ENCODE data around the gene CBX4. TPM values are rescaled to one million over a fixed set of nuclear protein-coding genes. Genes with fewer than 3 reads are reported as not detected.

CBX4 gene
- polyA plus RNA-seq, 1 of the 3 experiments (the other 2 are of a cell fraction), result 21.9 TPM

GRCh38 chr17:79800325-79801155, 38.7 kb downstream of the CBX4 start:
- H3K27me3 ChIP-seq (ENCODE audit: insufficient read depth), result peaks cover 19% of the 10 kb centered on the region; the same call in 1 of the 2 replicates
- CTCF ChIA-PET, result interaction anchor here (1.0 to 9.7 kb wide), 3 partner anchors 9 to 58 kb away, joined by 3 to 146 read pairs (median 29); no protein-coding TSS in a partner anchor
- H3K9me2 ChIP-seq, result no peaks in the 10 kb centered on the region
- H3K9me3 ChIP-seq, result no peaks in the 10 kb centered on the region
- H3K4me3 ChIP-seq (ENCODE audit: low read depth in 2 of 2, low read length in 1 of 2), result no peak overlapping the region
- H4K20me1 ChIP-seq (ENCODE audit: insufficient read depth), result peaks cover 5% of the 10 kb centered on the region; the same call in 1 of the 2 replicates
- TF ChIP-seq TEAD4 (IDR thresholded peaks at IDR 0.05; ENCODE audit: borderline replicate concordance, insufficient read depth), result no peak
- 0 out of 2 replicates have a peak, but pooled peaks have one; percentile 7 for TF ChIP-seq TCF12 (IDR thresholded peaks at IDR 0.05)
- POLR2A ChIA-PET, result no interaction called here
- no peaks in the 10 kb centered on the region for H3K36me3 ChIP-seq (replicated peaks in 1 of 2; ENCODE audit: control insufficient read depth in 1 of 2, insufficient read depth in 2 of 2, low read length in 1 of 2)
- peak; percentile 45 for DNase-seq
- no peak overlapping the region for H3K27ac ChIP-seq (ENCODE audit: low read depth in 2 of 2, low read length in 1 of 2)
- peaks cover 12 to 18% of the 10 kb centered on the region in 2 experiments; a peak in 3 of 4 replicates for H3K4me1 ChIP-seq (ENCODE audit: control insufficient read depth in 1 of 2, insufficient read depth in 2 of 2, low read depth in 1 of 2, low read length in 1 of 2)
- no peak overlapping the region for H2AFZ ChIP-seq (ENCODE audit: low read depth)
- 74% methylated on average over 41 of the region's 44 CpGs for WGBS (ENCODE audit: low lambda C conversion rate)
- H3K79me2 ChIP-seq (ENCODE audit: insufficient read depth), result peaks cover 12% of the 10 kb centered on the region
- H3K4me2 ChIP-seq, result no peak overlapping the region
- peaks cover 4% of the 10 kb centered on the region for H3F3A ChIP-seq (replicated peaks; ENCODE audit: insufficient read depth)
- H3K9ac ChIP-seq, result no peak overlapping the region

- ChIA-PET CTCF (interaction anchor here (1.0 to 9.7 kb wide), 7 partner anchors 10 to 209 kb away, joined by 3 to 146 read pairs (median 13); partner anchors contain the start of gene CBX4), POLR2A (no interaction called here)
Measured at GRCh38 chr17:79799538-79800324, 39.5 kb downstream of the CBX4 start.

More at GRCh38 chr17:79799538-79800324, 39.5 kb downstream of the CBX4 start:
- Histone ChIP-seq H4K20me1 (ENCODE audit: insufficient read depth) (peaks cover 5% of the 10 kb centered on the region; the same call in 1 of the 2 replicates), H3K9ac (no peak overlapping the region), H3K79me2 (ENCODE audit: insufficient read depth) (peaks cover 18% of the 10 kb centered on the region), H3F3A (replicated peaks; ENCODE audit: insufficient read depth) (peaks cover 4% of the 10 kb centered on the region), H3K9me3 (no peaks in the 10 kb centered on the region), H3K4me2 (no peak overlapping the region), H3K4me1 (ENCODE audit: control insufficient read depth in 1 of 2, insufficient read depth in 2 of 2, low read depth in 1 of 2, low read length in 1 of 2) (peaks cover 12 to 26% of the 10 kb centered on the region in 2 experiments; a peak in 3 of 4 replicates), H3K27me3 (ENCODE audit: insufficient read depth) (peaks cover 10% of the 10 kb centered on the region; the same call in 1 of the 2 replicates), H3K27ac (ENCODE audit: low read depth in 2 of 2, low read length in 1 of 2) (no peak overlapping the region), H3K4me3 (ENCODE audit: low read depth in 2 of 2, low read length in 1 of 2) (no peak overlapping the region), H3K9me2 (no peaks in the 10 kb centered on the region), H2AFZ (ENCODE audit: low read depth) (no peak overlapping the region), H3K36me3 (replicated peaks in 1 of 2; ENCODE audit: control insufficient read depth in 1 of 2, insufficient read depth in 2 of 2, low read length in 1 of 2) (peaks cover 0 to 7% of the 10 kb centered on the region in 2 experiments)
- DNase-seq, result no peak
- TF ChIP-seq CHD2 (IDR thresholded peaks at IDR 0.05; ENCODE audit: low read length, partially characterized antibody) (no peak), RFX5 (IDR thresholded peaks at IDR 0.05; ENCODE audit: low read length) (no peak), ZBTB33 (IDR thresholded peaks at IDR 0.05; ENCODE audit: borderline replicate concordance, low read depth) (no peak), CTCF (IDR thresholded peaks at IDR 0.05) (no peak), REST (IDR thresholded peaks at IDR 0.05; ENCODE audit: low read depth, low read length) (no peak), JUND (IDR thresholded peaks at IDR 0.05) (no peak), MEF2A (IDR thresholded peaks at IDR 0.05; ENCODE audit: borderline replicate concordance, low read depth) (no peak), FOSL2 (IDR thresholded peaks at IDR 0.05; ENCODE audit: borderline replicate concordance, low read depth) (no peak), ELF1 (IDR thresholded peaks at IDR 0.05) (no peak), GABPA (IDR thresholded peaks at IDR 0.05; ENCODE audit: low read depth) (no peak), EZH2phosphoT487 (IDR thresholded peaks at IDR 0.05; ENCODE audit: borderline replicate concordance, low read depth) (no peak)
- 83% methylated on average over 31 of the region's 31 CpGs for WGBS (ENCODE audit: low lambda C conversion rate)

Data from SK-N-SH (cell line).